ENCODE results near the gene ITFG2.

GRCh38 chr12:2768224-2768961, 44.1 kb upstream of the ITFG2 start:
- TF ChIP-seq CTCF (IDR thresholded peaks at IDR 0.05), result no peak
- no peak for TF ChIP-seq EZH2 (IDR thresholded peaks at IDR 0.05)
- no peak for TF ChIP-seq EZH2phosphoT487 (IDR thresholded peaks at IDR 0.05)
